NCI-H1092 treated with DMSO at 0.1 percent for 48 hours (cell line): Measurements from ENCODE around the gene RPL18.
"Not testable (repeated sequence)": the region's sequence is repeated elsewhere in the genome, so short reads cannot be mapped to it uniquely, and the experiment has no call there.

Experiments
- DNase-seq: peaks from one replicate; lab custom pipeline; 2025; lab: John Stamatoyannopoulos, UW

The RPL18 gene

GRCh38 chr19:48578891-48579290 lies 40.1 kb downstream of the RPL18 start:
- no peak for DNase-seq

GRCh38 chr19:48577908-48578307 lies 41.1 kb downstream of the RPL18 start:
- DNase-seq = not testable (repeated sequence)

GRCh38 chr19:48575931-48576622 lies 42.9 kb downstream of the RPL18 start:
- no peak for DNase-seq

- no peak for DNase-seq
Measured at GRCh38 chr19:48573163-48573505, 45.8 kb downstream of the RPL18 start.

GRCh38 chr19:48571378-48572162 lies 47.4 kb downstream of the RPL18 start:
- DNase-seq = peak; percentile 36

- DNase-seq = no peak
Measured at GRCh38 chr19:48569814-48570213, 49.2 kb downstream of the RPL18 start.

- DNase-seq = no peak
Measured at GRCh38 chr19:48568345-48568886, 50.6 kb downstream of the RPL18 start.
